HepG2 (cell line): ENCODE data around the gene SYCE3. TPM values are rescaled to one million over a fixed set of nuclear protein-coding genes. Genes with fewer than 3 reads are reported as not detected.

ENCODE experiments used
- ASH2L ChIP-seq: fragments of 300-600, 200-600 bp; sonication (generic); IDR thresholded peaks from 2 replicates; pipeline ENCODE4 v1.7.0; 2017; ENCODE audit warnings: low read depth, mild to moderate bottlenecking, moderate library complexity, mixed read lengths, low read length; ENCODE audit not compliant: insufficient read length
- HOXD1 ChIP-seq: sonication (generic); formaldehyde crosslinking; IDR thresholded peaks from 2 replicates; pipeline ENCODE4 v1.5.0; 2020; ENCODE audit warnings: missing genetic modification reagents
- JUND ChIP-seq: sonication (generic); formaldehyde crosslinking; IDR thresholded peaks from 2 replicates; pipeline ENCODE4 v1.8.0; 2022; ENCODE audit warnings: mild to moderate bottlenecking, missing genetic modification reagents
- MYC ChIP-seq: sonication (generic); formaldehyde crosslinking; IDR thresholded peaks from 2 replicates; pipeline ENCODE4 v1.9.0; 2021; ENCODE audit warnings: missing genetic modification reagents, borderline replicate concordance
- NR2C2 ChIP-seq: sonication (generic); formaldehyde crosslinking; IDR thresholded peaks from 2 replicates; pipeline ENCODE4 v1.4.0; 2020; ENCODE audit warnings: missing genetic modification reagents, mild to moderate bottlenecking, moderate library complexity, borderline replicate concordance
- NR2F2 ChIP-seq: IDR thresholded peaks from 2 replicates; pipeline ENCODE4 v1.6.1; 2012; ENCODE audit warnings: low read depth, inconsistent platforms, borderline replicate concordance
- NRL ChIP-seq: sonication (generic); formaldehyde crosslinking; IDR thresholded peaks from 2 replicates; pipeline ENCODE4 v1.5.0; 2020; ENCODE audit warnings: missing genetic modification reagents, mild to moderate bottlenecking, moderate library complexity, borderline replicate concordance
- RXRA ChIP-seq: sonication (generic); formaldehyde crosslinking; IDR thresholded peaks from 2 replicates; pipeline ENCODE4 v1.5.1; 2020; ENCODE audit warnings: missing genetic modification reagents
- SRY ChIP-seq: sonication (generic); formaldehyde crosslinking; IDR thresholded peaks from 2 replicates; pipeline ENCODE4 v1.8.0; 2022; ENCODE audit warnings: mild to moderate bottlenecking, missing genetic modification reagents
- TFDP2 ChIP-seq: sonication (generic); formaldehyde crosslinking; IDR thresholded peaks from 2 replicates; pipeline ENCODE4 v1.4.0; 2020; ENCODE audit warnings: missing genetic modification reagents
- XRCC5 ChIP-seq: fragments of 200-400 bp; formaldehyde crosslinking; optimal IDR thresholded peaks from 2 replicates; pipeline ENCODE3; 2017; ENCODE audit warnings: mild to moderate bottlenecking, low read length
- YEATS4 ChIP-seq: sonication (generic); formaldehyde crosslinking; IDR thresholded peaks from 2 replicates; pipeline ENCODE4 v1.4.0; 2020; ENCODE audit warnings: missing genetic modification reagents, borderline replicate concordance
- ZNF143 ChIP-seq: sonication (generic); formaldehyde crosslinking; IDR thresholded peaks from 2 replicates; pipeline ENCODE4 v1.4.0; 2020; ENCODE audit warnings: missing genetic modification reagents
- ZNF225 ChIP-seq: sonication (generic); formaldehyde crosslinking; IDR thresholded peaks from 2 replicates; pipeline ENCODE4 v1.4.0; 2020; ENCODE audit warnings: mild to moderate bottlenecking, missing genetic modification reagents
- ZNF317 ChIP-seq: sonication (generic); formaldehyde crosslinking; IDR thresholded peaks from 2 replicates; pipeline ENCODE4 v1.5.0; 2020; ENCODE audit warnings: mild to moderate bottlenecking, missing genetic modification reagents
- ZNF563 ChIP-seq: sonication (generic); formaldehyde crosslinking; IDR thresholded peaks from 2 replicates; pipeline ENCODE4 v1.8.0; 2022; ENCODE audit warnings: mild to moderate bottlenecking, moderate library complexity, missing genetic modification reagents
- ZNF713 ChIP-seq: sonication (generic); formaldehyde crosslinking; IDR thresholded peaks from 2 replicates; pipeline ENCODE4 v1.4.0; 2020; ENCODE audit warnings: mild to moderate bottlenecking, missing genetic modification reagents
- ZNF781 ChIP-seq: sonication (generic); formaldehyde crosslinking; IDR thresholded peaks from 2 replicates; pipeline ENCODE4 v1.5.1; 2020; ENCODE audit warnings: borderline replicate concordance, mild to moderate bottlenecking, missing genetic modification reagents; ENCODE audit errors: not compliant biosample characterization
- ZSCAN21 ChIP-seq: sonication (generic); formaldehyde crosslinking; IDR thresholded peaks from 2 replicates; pipeline ENCODE4 v1.8.0; 2022; ENCODE audit warnings: mild to moderate bottlenecking, missing genetic modification reagents, moderate library complexity, borderline replicate concordance
- polyA plus RNA-seq, 8 experiments: library from polyadenylated mRNA; depleted of rRNA in 3 of 8; stranded (reverse) in 7 of 8; unstranded in 1 of 8; fragments of >200 nt; fragmentation: Illumina TruSeq in 4 of 8; extraction: Trizol in 4 of 8; gene quantifications; 2 replicates each; pipeline versions ENCODE4 v1.2.1 to v1.2.3, GENCODE V29; 2011 to 2016; ENCODE audit warnings: low read depth in 4 of 8, missing spikeins in 1 of 8, mixed read lengths in 1 of 8; ENCODE audit not compliant: insufficient read depth in 1 of 8
- total RNA-seq, 5 experiments: library from RNA; depleted of rRNA; stranded (reverse); fragments of >200 nt; fragmentation: Illumina TruSeq; extraction: Trizol; gene quantifications; 2 replicates each; pipeline ENCODE4 v1.2.3, GENCODE V29; 2016; ENCODE audit warnings: low read depth in 1 of 5
- TF ChIP-seq, protein P1 (sequence below): sonication (generic); formaldehyde crosslinking; IDR thresholded peaks from 2 replicates; pipeline ENCODE4 v1.5.1; 2020; ENCODE audit warnings: mild to moderate bottlenecking, missing genetic modification reagents, moderate library complexity
- TF ChIP-seq, protein P2 (sequence below): sonication (generic); formaldehyde crosslinking; IDR thresholded peaks from 2 replicates; pipeline ENCODE4 v1.5.0; 2020; ENCODE audit warnings: mild to moderate bottlenecking, missing genetic modification reagents

Gene SYCE3
- total and polyA plus RNA-seq, 2 of the 13 experiments (the other 11 are each of a cell fraction or from before 2014, with no cell fraction given) = not detected

- TF ChIP-seq ZSCAN21 (0 out of 2 replicates have a peak, but pooled peaks have one; percentile 9), NR2F2 (no peak), ZNF317 (CRISPR knock-in tag) (no peak), ZNF143 (CRISPR knock-in tag) (no peak), MYC (CRISPR knock-in tag) (peak; percentile 21; the same call in 1 of the 2 replicates), TFDP2 (CRISPR knock-in tag) (no peak), JUND (CRISPR knock-in tag) (0 out of 2 replicates have a peak, but pooled peaks have one; percentile 13), ZNF225 (CRISPR knock-in tag) (peak; percentile 50; the same call in 1 of the 2 replicates), ZNF563 (CRISPR knock-in tag) (0 out of 2 replicates have a peak, but pooled peaks have one; percentile 42), ASH2L (peak; percentile 60), NR2C2 (0 out of 2 replicates have a peak, but pooled peaks have one; percentile 14), YEATS4 (CRISPR knock-in tag) (peak; percentile 41), SRY (peak; percentile 49; the same call in 1 of the 2 replicates), ZNF713 (CRISPR knock-in tag) (0 out of 2 replicates have a peak, but pooled peaks have one; percentile 79), XRCC5 (peak; percentile 36), ZNF781 (CRISPR knock-in tag) (peak; percentile 53), RXRA (CRISPR knock-in tag) (0 out of 2 replicates have a peak, but pooled peaks have one; percentile 21), HOXD1 (CRISPR knock-in tag) (no peak), NRL (CRISPR knock-in tag) (peak; percentile 31; the same call in 1 of the 2 replicates)
- TF ChIP-seq, protein P1, sequence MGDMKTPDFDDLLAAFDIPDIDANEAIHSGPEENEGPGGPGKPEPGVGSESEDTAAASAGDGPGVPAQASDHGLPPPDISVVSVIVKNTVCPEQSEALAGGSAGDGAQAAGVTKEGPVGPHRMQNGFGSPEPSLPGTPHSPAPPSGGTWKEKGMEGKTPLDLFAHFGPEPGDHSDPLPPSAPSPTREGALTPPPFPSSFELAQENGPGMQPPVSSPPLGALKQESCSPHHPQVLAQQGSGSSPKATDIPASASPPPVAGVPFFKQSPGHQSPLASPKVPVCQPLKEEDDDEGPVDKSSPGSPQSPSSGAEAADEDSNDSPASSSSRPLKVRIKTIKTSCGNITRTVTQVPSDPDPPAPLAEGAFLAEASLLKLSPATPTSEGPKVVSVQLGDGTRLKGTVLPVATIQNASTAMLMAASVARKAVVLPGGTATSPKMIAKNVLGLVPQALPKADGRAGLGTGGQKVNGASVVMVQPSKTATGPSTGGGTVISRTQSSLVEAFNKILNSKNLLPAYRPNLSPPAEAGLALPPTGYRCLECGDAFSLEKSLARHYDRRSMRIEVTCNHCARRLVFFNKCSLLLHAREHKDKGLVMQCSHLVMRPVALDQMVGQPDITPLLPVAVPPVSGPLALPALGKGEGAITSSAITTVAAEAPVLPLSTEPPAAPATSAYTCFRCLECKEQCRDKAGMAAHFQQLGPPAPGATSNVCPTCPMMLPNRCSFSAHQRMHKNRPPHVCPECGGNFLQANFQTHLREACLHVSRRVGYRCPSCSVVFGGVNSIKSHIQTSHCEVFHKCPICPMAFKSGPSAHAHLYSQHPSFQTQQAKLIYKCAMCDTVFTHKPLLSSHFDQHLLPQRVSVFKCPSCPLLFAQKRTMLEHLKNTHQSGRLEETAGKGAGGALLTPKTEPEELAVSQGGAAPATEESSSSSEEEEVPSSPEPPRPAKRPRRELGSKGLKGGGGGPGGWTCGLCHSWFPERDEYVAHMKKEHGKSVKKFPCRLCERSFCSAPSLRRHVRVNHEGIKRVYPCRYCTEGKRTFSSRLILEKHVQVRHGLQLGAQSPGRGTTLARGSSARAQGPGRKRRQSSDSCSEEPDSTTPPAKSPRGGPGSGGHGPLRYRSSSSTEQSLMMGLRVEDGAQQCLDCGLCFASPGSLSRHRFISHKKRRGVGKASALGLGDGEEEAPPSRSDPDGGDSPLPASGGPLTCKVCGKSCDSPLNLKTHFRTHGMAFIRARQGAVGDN (CRISPR knock-in tag) = peak; percentile 51
- TF ChIP-seq, protein P2, sequence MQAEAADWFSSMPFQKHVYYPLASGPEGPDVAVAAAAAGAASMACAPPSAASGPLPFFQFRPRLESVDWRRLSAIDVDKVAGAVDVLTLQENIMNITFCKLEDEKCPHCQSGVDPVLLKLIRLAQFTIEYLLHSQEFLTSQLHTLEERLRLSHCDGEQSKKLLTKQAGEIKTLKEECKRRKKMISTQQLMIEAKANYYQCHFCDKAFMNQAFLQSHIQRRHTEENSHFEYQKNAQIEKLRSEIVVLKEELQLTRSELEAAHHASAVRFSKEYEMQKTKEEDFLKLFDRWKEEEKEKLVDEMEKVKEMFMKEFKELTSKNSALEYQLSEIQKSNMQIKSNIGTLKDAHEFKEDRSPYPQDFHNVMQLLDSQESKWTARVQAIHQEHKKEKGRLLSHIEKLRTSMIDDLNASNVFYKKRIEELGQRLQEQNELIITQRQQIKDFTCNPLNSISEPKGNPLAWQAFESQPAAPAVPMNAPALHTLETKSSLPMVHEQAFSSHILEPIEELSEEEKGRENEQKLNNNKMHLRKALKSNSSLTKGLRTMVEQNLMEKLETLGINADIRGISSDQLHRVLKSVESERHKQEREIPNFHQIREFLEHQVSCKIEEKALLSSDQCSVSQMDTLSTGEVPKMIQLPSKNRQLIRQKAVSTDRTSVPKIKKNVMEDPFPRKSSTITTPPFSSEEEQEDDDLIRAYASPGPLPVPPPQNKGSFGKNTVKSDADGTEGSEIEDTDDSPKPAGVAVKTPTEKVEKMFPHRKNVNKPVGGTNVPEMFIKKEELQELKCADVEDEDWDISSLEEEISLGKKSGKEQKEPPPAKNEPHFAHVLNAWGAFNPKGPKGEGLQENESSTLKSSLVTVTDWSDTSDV (CRISPR knock-in tag) = 0 out of 2 replicates have a peak, but pooled peaks have one; percentile 58
Observed at GRCh38 chr22:50506611-50507420, 55.9 kb downstream of the SYCE3 start (continued).
